MM.1S (cell line): ENCODE results near the gene FYN.

Experiments
- EZH2 ChIP-seq: fragments of 300-600 bp; sonication (generic); optimal IDR thresholded peaks from 2 replicates; pipeline ENCODE3; 2017; ENCODE audit warnings: low read depth, mild to moderate bottlenecking, antibody characterized with exemption, low read length, mixed read lengths
- EZH2phosphoT487 ChIP-seq: fragments of 300-600 bp; sonication (generic); IDR thresholded peaks from 2 replicates; pipeline ENCODE4 v1.6.1; 2018; ENCODE audit warnings: antibody characterized with exemption, low read length
- TF ChIP-seq, protein P1 (sequence below): fragments of 300-600 bp; sonication (generic); IDR thresholded peaks from 2 replicates; pipeline ENCODE4 v1.5.1; 2016; ENCODE audit warnings: antibody characterized with exemption, low read length, mixed read lengths

DNA sequence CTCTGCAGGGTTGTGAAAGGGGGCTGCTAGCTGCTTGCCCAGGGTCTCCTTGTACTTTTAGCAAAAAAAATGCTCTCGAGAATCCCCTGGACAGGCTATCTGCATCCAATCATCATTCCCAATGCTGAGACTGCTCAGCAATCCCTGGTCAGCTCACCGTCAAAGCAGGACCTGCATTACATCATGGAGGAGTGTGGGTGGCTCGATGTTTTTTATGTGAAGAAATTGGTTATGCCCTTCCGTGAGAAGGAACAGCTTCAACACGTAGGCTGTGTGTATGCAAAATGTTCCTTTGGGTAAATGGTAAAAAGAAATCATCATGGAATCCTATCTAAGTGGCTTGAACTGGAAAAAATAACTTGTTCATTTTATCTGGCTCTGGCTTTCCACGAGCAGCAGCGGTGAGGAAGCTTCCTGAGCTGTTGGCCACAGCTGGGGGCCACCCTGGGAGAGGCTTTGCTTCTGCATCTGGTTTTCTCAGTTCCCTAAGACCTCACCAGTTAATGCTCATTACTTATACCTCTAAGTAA is 111.4 kb downstream of the FYN start:
- TF ChIP-seq, protein P1, sequence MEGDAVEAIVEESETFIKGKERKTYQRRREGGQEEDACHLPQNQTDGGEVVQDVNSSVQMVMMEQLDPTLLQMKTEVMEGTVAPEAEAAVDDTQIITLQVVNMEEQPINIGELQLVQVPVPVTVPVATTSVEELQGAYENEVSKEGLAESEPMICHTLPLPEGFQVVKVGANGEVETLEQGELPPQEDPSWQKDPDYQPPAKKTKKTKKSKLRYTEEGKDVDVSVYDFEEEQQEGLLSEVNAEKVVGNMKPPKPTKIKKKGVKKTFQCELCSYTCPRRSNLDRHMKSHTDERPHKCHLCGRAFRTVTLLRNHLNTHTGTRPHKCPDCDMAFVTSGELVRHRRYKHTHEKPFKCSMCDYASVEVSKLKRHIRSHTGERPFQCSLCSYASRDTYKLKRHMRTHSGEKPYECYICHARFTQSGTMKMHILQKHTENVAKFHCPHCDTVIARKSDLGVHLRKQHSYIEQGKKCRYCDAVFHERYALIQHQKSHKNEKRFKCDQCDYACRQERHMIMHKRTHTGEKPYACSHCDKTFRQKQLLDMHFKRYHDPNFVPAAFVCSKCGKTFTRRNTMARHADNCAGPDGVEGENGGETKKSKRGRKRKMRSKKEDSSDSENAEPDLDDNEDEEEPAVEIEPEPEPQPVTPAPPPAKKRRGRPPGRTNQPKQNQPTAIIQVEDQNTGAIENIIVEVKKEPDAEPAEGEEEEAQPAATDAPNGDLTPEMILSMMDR, result no peak
- no peak for TF ChIP-seq EZH2
- TF ChIP-seq EZH2phosphoT487, result no peak
